ENCODE measurements around the gene KRTAP4-9.

GRCh38 chr17:41111151-41111885 lies 6.1 kb downstream of the KRTAP4-9 start:
- TF ChIP-seq CTCF (IDR thresholded peaks at IDR 0.05) (no peak), POLR2A (IDR thresholded peaks at IDR 0.05) (no peak)
